DMS114 treated with DMSO at 0.1 percent for 48 hours (cell line): ENCODE data around the gene METTL4.
A peak's percentile ranks its signal among the peaks of the same experiment; 100 is the strongest.

Experiments
- DNase-seq: peaks from one replicate; lab custom pipeline; 2025; ENCODE audit not compliant: unreplicated experiment; lab: John Stamatoyannopoulos, UW

METTL4 gene

GRCh38 chr18:2571200-2572170 lies at the start of gene METTL4, which contains the start of gene NDC80:
TSS of gene METTL4 (minus strand) at chr18:2571505. CDS start at chr18:2567216, 4,289 bp downstream.
TSS of gene NDC80 (plus strand) at chr18:2571557. CDS start at chr18:2572986, 1,429 bp downstream.
- peak; percentile 77 for DNase-seq

- DNase-seq: no peak
These were observed 46.7 kb upstream of the METTL4 start for GRCh38 chr18:2618009-2618408.

- DNase-seq: no peak
These were observed 46.2 kb upstream of the METTL4 start for GRCh38 chr18:2617401-2617998.

GRCh38 chr18:2612996-2613395 lies 41.7 kb upstream of the METTL4 start:
- no peak for DNase-seq

- no peak for DNase-seq
These were observed 39.2 kb upstream of the METTL4 start for GRCh38 chr18:2610549-2610948.

GRCh38 chr18:2609604-2610003 lies 38.3 kb upstream of the METTL4 start:
- no peak for DNase-seq

GRCh38 chr18:2606335-2606734 lies 35.0 kb upstream of the METTL4 start:
- DNase-seq: no peak

- no peak for DNase-seq
These were observed 31.5 kb upstream of the METTL4 start for GRCh38 chr18:2602844-2603243.

GRCh38 chr18:2597639-2598038 lies 26.3 kb upstream of the METTL4 start:
- no peak for DNase-seq

GRCh38 chr18:2590303-2590702 lies 19.0 kb upstream of the METTL4 start:
- DNase-seq: no peak

GRCh38 chr18:2589345-2590068 lies 18.2 kb upstream of the METTL4 start:
- no peak for DNase-seq

GRCh38 chr18:2588666-2589344 lies 17.5 kb upstream of the METTL4 start:
- DNase-seq: no peak

- no peak for DNase-seq
These were observed 16.5 kb upstream of the METTL4 start for GRCh38 chr18:2587788-2588187.

GRCh38 chr18:2573408-2573807 lies 2.1 kb upstream of the METTL4 start:
- DNase-seq: peak; percentile 8

GRCh38 chr18:2572892-2573291 lies 1.6 kb upstream of the METTL4 start:
- no peak for DNase-seq

- no peak for DNase-seq
These were observed 865 bp upstream of the METTL4 start for GRCh38 chr18:2572171-2572569.

GRCh38 chr18:2570772-2571199 lies 519 bp downstream of the METTL4 start:
- no peak for DNase-seq

- no peak for DNase-seq
These were observed 1.7 kb downstream of the METTL4 start for GRCh38 chr18:2569338-2570207.

GRCh38 chr18:2568605-2569004 lies 2.7 kb downstream of the METTL4 start:
- no peak for DNase-seq

- no peak for DNase-seq
These were observed 3.2 kb downstream of the METTL4 start for GRCh38 chr18:2568129-2568528.
